Astrocyte of the spinal cord (primary cell): ENCODE measurements around the gene DDR1.

ENCODE experiments used
- DNase-seq: peaks from one replicate; pipeline ENCODE4 v3.0.0; 2011; ENCODE audit warnings: low read depth, low spot score
- H3K4me3 ChIP-seq: 2 replicates; pipeline ENCODE4 v1.5.1; 2011; ENCODE audit warnings: low read depth, mild to moderate bottlenecking, low read length, moderate library complexity
- CTCF ChIP-seq: IDR thresholded peaks from 2 replicates; pipeline ENCODE4 v1.5.1; 2012; ENCODE audit warnings: low read depth, mild to moderate bottlenecking, low read length, inconsistent platforms
- in situ Hi-C: cut with HindIII; loops from 2 replicates; pipeline ENCODE4 v1.10.0; 2017; ENCODE audit warnings: low sequenced_read_pairs

DDR1 gene

DNA sequence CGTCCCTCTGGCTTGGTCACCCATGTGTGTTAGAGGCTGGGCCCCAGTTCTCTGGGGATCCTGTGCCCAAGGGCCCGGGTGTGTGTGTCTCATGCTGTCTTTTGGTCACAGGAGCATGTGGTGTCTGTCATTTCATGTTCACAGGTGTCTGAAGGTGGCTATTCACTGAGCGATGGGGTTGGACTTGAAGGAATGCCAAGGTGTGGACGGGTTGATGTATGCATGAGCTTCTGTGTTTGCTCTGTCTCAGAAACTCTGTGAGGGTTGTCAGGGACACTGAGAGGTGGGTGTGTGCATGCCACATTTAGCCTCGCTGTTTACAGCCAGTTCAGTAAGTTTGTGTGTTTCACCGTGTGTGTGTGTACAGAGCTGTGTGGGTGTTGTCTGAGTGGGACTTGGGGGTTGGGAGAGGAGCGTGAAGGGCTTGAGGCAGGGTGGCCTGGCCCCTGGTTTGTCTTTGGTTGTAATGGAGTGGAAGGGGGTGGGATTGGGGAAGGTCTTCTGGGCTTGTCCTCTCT lies 1.2 kb downstream of the DDR1 start:
- peak overlapping the region; percentile 68 for H3K4me3 ChIP-seq
- in situ Hi-C loops, result no loop called here
- no peak for TF ChIP-seq CTCF
- no peak for DNase-seq

DNA sequence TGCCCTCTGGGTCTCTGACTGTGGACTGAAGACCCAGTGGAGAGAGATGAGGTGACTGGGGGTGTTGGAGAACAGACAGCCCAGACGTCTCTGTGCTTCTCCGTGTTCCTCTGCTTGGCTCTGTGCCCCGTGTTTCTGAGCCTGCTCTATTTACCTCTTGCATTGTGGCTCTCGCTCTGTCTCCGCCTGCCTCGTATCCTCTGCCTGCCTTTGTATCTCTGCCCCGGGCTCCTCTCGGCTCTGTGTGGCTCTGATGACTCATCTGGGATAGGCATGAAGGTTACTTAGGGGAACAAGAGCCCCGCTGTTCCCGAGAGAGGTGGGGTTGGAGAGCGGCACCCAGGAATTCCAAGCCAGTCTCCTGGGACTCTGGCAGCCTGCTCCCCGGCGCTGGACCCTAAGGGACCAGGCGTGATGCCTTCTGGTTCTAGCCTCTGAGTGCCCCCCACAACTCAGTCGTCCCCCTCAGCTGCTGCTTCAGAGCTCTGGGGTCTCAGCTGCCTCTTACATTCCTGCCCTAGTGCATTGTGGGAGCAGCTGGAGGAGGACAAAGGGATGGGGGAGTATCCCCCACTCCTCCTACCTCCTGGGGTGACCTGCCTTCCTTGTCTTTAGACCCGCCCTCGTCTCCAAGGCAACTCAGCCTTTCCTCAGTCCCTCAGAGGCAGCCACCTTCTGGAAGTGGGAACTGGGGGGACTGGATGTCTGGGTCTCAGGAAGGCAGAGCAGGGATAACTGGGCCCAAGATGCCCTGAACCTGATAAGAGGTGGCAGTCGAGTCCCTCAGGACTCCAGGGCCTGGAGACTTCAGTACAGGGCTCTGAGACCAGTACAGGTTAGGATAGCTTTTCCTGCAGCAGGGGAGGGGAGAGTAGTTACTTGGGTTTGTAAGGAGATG lies 1.9 kb downstream of the DDR1 start:
- DNase-seq, result peak; percentile 72

GRCh38 chr6:30886897-30887255 lies 2.6 kb downstream of the DDR1 start:
- no peak for DNase-seq
- TF ChIP-seq CTCF, result no peak
- in situ Hi-C loops, result no loop called here
- no peak overlapping the region for H3K4me3 ChIP-seq

More for the DNA sequence above, 1.9 kb downstream of the DDR1 start:
- H3K4me3 ChIP-seq, result peak overlapping the region; percentile 68
- no peak for TF ChIP-seq CTCF
- in situ Hi-C loops, result no loop called here

DNA sequence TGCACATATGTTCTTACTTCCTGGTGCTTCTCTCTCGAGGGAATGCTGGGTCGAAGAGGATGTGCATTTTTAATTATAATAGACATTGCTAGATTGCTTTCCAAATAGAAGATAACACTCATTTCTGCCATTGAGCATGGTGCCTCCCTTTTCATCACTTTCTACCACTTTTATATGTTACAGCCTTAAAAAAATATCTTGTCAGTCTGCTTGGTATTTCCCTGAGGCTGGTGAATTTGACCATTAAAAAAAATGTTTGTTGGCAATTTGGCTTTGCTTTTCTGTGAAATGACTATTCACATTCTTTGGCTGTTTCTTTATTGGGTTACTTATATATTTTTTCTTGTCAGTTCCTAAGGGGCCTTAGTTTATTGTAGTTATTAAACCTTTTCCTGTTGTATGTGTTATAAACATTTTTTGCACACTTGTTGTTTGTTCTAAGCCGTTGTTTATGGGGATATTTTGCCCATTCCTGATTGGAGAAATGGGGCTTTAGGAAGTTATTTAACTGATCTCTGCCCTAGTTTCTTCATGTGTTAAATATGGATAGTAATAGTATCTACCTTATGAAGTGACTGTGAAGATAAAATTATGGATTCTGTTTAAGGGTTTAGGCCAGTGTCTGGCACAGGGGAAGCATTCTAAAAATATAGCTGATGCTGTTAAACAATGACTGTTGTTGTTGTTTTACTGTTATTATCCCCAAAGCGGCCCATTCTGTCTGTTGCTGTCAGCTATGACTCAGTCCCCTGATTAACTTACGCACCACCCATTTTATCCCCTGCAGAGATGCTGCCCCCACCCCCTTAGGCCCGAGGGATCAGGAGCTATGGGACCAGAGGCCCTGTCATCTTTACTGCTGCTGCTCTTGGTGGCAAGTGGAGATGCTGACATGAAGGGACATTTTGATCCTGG lies 3.8 kb downstream of the DDR1 start:
- H3K4me3 ChIP-seq, result no peak overlapping the region
- peak; percentile 31 for DNase-seq
- in situ Hi-C loops, result no loop called here
- no peak for TF ChIP-seq CTCF

DNA sequence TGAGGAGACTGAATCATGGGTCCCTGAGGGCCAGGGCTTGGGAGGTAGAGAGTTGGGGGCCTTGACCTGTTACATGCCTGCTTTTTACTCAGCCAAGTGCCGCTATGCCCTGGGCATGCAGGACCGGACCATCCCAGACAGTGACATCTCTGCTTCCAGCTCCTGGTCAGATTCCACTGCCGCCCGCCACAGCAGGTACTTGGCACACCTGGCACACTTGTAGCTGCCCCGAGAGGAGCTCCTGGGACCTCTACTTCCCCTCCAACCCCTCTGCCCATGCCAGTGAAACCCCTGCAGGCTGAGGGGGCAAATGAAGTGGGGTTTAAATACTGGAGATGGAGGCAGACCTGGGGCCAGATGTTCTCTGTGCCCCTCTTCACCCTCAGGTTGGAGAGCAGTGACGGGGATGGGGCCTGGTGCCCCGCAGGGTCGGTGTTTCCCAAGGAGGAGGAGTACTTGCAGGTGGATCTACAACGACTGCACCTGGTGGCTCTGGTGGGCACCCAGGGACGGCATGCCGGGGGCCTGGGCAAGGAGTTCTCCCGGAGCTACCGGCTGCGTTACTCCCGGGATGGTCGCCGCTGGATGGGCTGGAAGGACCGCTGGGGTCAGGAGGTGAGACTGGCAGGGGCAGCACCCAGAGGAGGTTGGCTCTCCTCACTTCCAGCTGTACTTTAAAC lies 4.6 kb downstream of the DDR1 start:
- H3K4me3 ChIP-seq, result no peak overlapping the region
- DNase-seq, result no peak
- no peak for TF ChIP-seq CTCF
- in situ Hi-C loops, result no loop called here

GRCh38 chr6:30889496-30889885 lies 5.2 kb downstream of the DDR1 start:
- no peak for DNase-seq
- in situ Hi-C loops, result no loop called here
- no peak for TF ChIP-seq CTCF
- no peak overlapping the region for H3K4me3 ChIP-seq
